MV-4-11 (cell line): ENCODE data around the gene ARID5B.
"Not testable (repeated sequence)": the region's sequence is repeated elsewhere in the genome, so short reads cannot be mapped to it uniquely, and the experiment has no call there.

ENCODE experiments used
- DNase-seq: peaks from one replicate; lab custom pipeline; 2025; lab: John Stamatoyannopoulos, UW

Gene ARID5B

GRCh38 chr10:61964949-61965702 lies 63.6 kb downstream of the ARID5B start:
- no peak for DNase-seq

- DNase-seq = no peak
Observed at GRCh38 chr10:61965703-61966395, 64.3 kb downstream of the ARID5B start.

GRCh38 chr10:61967298-61967697 lies 65.8 kb downstream of the ARID5B start:
- DNase-seq = no peak

GRCh38 chr10:61970182-61971002 lies 68.9 kb downstream of the ARID5B start:
- no peak for DNase-seq

GRCh38 chr10:61971003-61971325 lies 69.5 kb downstream of the ARID5B start:
- no peak for DNase-seq

GRCh38 chr10:61973169-61973568 lies 71.7 kb downstream of the ARID5B start:
- DNase-seq = no peak

GRCh38 chr10:61973906-61974305 lies 72.4 kb downstream of the ARID5B start:
- no peak for DNase-seq

- DNase-seq = peak; percentile 29
Observed at GRCh38 chr10:61974601-61975390, 73.3 kb downstream of the ARID5B start.

GRCh38 chr10:61975391-61975932 lies 74.0 kb downstream of the ARID5B start:
- peak; percentile 80 for DNase-seq

GRCh38 chr10:61976951-61977721 lies 75.6 kb downstream of the ARID5B start:
- DNase-seq = not testable (repeated sequence)

GRCh38 chr10:61978965-61979364 lies 77.5 kb downstream of the ARID5B start:
- DNase-seq = peak; percentile 62

GRCh38 chr10:61981460-61981859 lies 80.0 kb downstream of the ARID5B start:
- DNase-seq = peak; percentile 4

GRCh38 chr10:61983255-61983654 lies 81.8 kb downstream of the ARID5B start:
- DNase-seq = no peak

GRCh38 chr10:61984803-61985418 lies 83.4 kb downstream of the ARID5B start:
- no peak for DNase-seq

GRCh38 chr10:61985715-61986114 lies 84.2 kb downstream of the ARID5B start:
- DNase-seq = no peak

GRCh38 chr10:61986382-61986781 lies 84.9 kb downstream of the ARID5B start:
- no peak for DNase-seq

- no peak for DNase-seq
Observed at GRCh38 chr10:61986788-61987492, 85.4 kb downstream of the ARID5B start.

- DNase-seq = no peak
Observed at GRCh38 chr10:61987537-61987936, 86.0 kb downstream of the ARID5B start.

GRCh38 chr10:61987951-61988379 lies 86.5 kb downstream of the ARID5B start:
- peak; percentile 39 for DNase-seq
